Osteoblast (primary cell): ENCODE results near the gene CDH4. TPM values are rescaled to one million over a fixed set of nuclear protein-coding genes. Genes with fewer than 3 reads are reported as not detected.

Experiments used
- DNase-seq: peaks from one replicate; pipeline ENCODE4 v3.0.0; 2011; ENCODE audit warnings: low spot score, mixed read lengths; ENCODE audit not compliant: insufficient read length; ENCODE audit errors: missing footprints
- H2AFZ ChIP-seq: 2 replicates; pipeline ENCODE4 v1.6.0; 2011; ENCODE audit warnings: mild to moderate bottlenecking, low read length
- H3K27ac ChIP-seq: 2 replicates; pipeline ENCODE4 v1.5.1; 2011; ENCODE audit warnings: mild to moderate bottlenecking, low read depth, low read length, moderate library complexity
- H3K27me3 ChIP-seq: 2 replicates; pipeline ENCODE4 v1.6.0; 2012; ENCODE audit warnings: mild to moderate bottlenecking, control low read depth, inconsistent platforms, low read length, moderate library complexity; ENCODE audit not compliant: insufficient read depth
- H3K36me3 ChIP-seq: 2 replicates; pipeline ENCODE4 v1.5.1; 2011; ENCODE audit warnings: mild to moderate bottlenecking, low read length, control low read depth, moderate library complexity; ENCODE audit not compliant: insufficient read depth
- H3K4me1 ChIP-seq: 2 replicates; pipeline ENCODE4 v1.5.1; 2011; ENCODE audit warnings: mild to moderate bottlenecking, low read length, control low read depth, moderate library complexity; ENCODE audit not compliant: insufficient read depth
- H3K4me2 ChIP-seq: 2 replicates; pipeline ENCODE4 v1.6.0; 2011; ENCODE audit warnings: mild to moderate bottlenecking, low read length; ENCODE audit not compliant: insufficient read depth
- H3K4me3 ChIP-seq: fragments of 200-600 bp; sonication (generic); 3 replicates; pipeline ENCODE4 v1.5.1; 2012; ENCODE audit warnings: mild to moderate bottlenecking, low read length, inconsistent platforms; ENCODE audit not compliant: insufficient read depth
- H3K79me2 ChIP-seq: 2 replicates; pipeline ENCODE4 v1.6.0; 2012; ENCODE audit warnings: mild to moderate bottlenecking, low read length, control low read depth, inconsistent platforms; ENCODE audit not compliant: insufficient read depth
- H3K9me3 ChIP-seq: 2 replicates; pipeline ENCODE4 v1.5.1; 2011; ENCODE audit warnings: low read depth, low read length, control low read depth
- H4K20me1 ChIP-seq: 2 replicates; pipeline ENCODE4 v1.6.0; 2012; ENCODE audit warnings: mild to moderate bottlenecking, low read length, control low read depth; ENCODE audit not compliant: insufficient read depth
- CTCF ChIP-seq: IDR thresholded peaks from 2 replicates; pipeline ENCODE4 v1.5.1; 2011; ENCODE audit warnings: mild to moderate bottlenecking, low read depth, low read length, moderate library complexity; ENCODE audit errors: extremely low read depth
- total RNA-seq: library from RNA; depleted of rRNA; stranded (reverse); fragments of >200 nt; gene quantifications from 2 replicates; pipeline ENCODE4 v1.2.3, GENCODE V29; 2012

CDH4 gene
- total RNA-seq, 1 donor, result 1.1 TPM

DNA sequence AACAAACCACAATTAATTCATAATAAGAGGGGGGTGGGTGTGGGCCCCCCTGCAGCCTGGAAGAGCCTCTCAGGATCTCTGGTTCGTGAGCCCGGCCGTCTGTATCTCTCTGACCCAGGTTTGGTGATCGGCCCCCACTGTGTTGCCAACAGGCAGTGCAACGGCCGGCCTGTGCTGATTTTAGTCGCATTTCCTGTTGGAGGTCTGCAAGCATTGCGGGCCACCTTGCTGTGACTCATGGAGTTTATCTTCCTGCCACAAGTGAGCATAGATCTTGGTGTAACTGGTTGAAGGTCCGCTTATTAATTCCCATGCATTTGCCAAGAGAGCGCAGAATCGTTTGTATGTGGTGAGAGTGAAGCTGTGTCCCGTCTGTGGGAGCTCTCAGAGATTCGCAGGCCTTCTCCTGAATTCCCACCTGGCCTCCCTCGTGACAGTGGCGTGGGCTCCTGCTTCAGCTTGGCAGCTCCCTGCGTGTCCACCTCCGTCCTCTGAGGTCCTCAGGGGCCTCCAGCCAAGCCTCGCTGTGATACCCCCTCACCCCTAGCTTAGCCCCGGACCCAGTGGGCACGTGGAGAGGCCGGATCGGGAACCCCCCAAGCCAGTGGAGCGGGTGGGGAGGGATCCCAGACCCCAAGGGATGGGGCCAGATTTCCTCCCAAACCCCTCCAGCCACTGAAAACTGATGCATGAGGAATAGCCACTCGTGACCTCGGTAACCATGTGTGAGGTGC, 269.8 kb downstream of the CDH4 start:
- Histone ChIP-seq H3K4me2 (no peak overlapping the region), H3K79me2 (no peaks in the 10 kb centered on the region), H3K4me1 (peaks cover 7% of the 10 kb centered on the region), H3K27me3 (no peaks in the 10 kb centered on the region), H3K4me3 (no peak overlapping the region), H2AFZ (no peak overlapping the region), H4K20me1 (no peaks in the 10 kb centered on the region), H3K27ac (no peak overlapping the region), H3K9me3 (no peaks in the 10 kb centered on the region), H3K36me3 (no peaks in the 10 kb centered on the region)
- DNase-seq, result no peak
- no peak for TF ChIP-seq CTCF

GRCh38 chr20:61522498-61523090, 270.5 kb downstream of the CDH4 start:
- no peak overlapping the region for H3K4me2 ChIP-seq
- DNase-seq, result no peak
- no peak for TF ChIP-seq CTCF
- peaks cover 7% of the 10 kb centered on the region for H3K4me1 ChIP-seq
- H3K79me2 ChIP-seq, result no peaks in the 10 kb centered on the region
- no peak overlapping the region for H3K4me3 ChIP-seq
- H3K27me3 ChIP-seq, result no peaks in the 10 kb centered on the region
- no peak overlapping the region for H2AFZ ChIP-seq
- no peaks in the 10 kb centered on the region for H3K36me3 ChIP-seq
- H4K20me1 ChIP-seq, result no peaks in the 10 kb centered on the region
- no peak overlapping the region for H3K27ac ChIP-seq
- no peaks in the 10 kb centered on the region for H3K9me3 ChIP-seq

DNA sequence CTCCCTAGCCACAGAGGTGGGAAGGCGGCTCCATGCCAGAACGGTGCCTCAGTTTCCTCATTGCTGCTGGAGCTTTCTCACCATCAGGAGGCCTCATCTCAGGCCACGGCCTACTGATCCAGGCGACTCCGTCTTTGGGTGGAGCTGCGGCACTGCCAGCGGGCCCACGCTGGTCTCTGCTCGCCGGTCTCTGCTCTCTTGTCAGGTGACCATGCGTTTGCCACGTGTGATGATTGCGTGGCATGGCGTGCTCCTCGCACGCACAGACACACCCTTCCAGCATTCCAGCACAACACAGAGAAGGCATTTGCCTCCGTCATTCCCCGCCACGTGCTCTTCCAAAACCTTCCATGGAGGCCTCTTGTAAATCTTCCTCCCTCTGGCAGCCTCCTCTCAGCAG, 271.1 kb downstream of the CDH4 start:
- Histone ChIP-seq H2AFZ (no peak overlapping the region), H3K4me3 (no peak overlapping the region), H3K27ac (no peak overlapping the region), H3K36me3 (no peaks in the 10 kb centered on the region), H3K4me2 (no peak overlapping the region), H3K27me3 (no peaks in the 10 kb centered on the region), H4K20me1 (no peaks in the 10 kb centered on the region), H3K79me2 (no peaks in the 10 kb centered on the region), H3K4me1 (peaks cover 7% of the 10 kb centered on the region), H3K9me3 (no peaks in the 10 kb centered on the region)
- no peak for DNase-seq
- no peak for TF ChIP-seq CTCF

DNA sequence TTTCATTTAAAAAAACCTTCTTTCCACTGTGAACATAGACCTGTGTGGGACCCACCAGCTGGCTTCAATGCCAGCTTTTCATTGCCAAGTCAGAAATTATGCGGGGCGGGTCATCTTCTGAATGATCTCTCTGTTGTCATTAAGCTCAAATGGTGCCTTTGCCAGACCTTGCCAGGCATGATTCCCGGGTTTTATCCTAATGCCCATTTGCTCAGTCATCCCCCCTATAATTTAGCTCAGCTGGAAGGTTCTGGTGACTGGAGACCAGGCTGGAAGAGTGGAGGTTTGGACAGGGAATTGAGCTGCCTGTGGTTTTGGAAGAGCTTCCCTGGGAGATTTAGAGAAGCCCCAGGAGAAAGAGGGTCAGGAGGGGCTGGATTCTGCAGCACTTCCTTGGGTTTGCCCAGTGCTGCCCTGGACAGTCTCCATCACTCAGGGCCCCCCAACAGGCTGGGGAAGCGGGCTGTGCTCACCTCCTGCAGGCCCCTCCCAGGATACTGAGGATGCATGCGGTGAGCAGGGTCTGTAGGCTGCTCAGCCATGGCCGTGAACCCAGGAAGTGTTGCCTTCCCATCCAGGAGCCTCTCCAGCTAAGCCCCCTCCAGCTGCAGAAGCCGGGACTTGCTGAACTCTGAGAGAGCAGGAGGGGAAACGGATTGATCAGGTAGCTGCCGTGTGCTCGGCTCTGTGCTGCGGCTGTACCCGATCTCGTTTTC, 273.0 kb downstream of the CDH4 start:
- DNase-seq, result no peak
- Histone ChIP-seq H2AFZ (no peak overlapping the region), H3K4me1 (peaks cover 7% of the 10 kb centered on the region), H3K4me2 (no peak overlapping the region), H3K27me3 (no peaks in the 10 kb centered on the region), H3K79me2 (no peaks in the 10 kb centered on the region), H3K36me3 (no peaks in the 10 kb centered on the region), H4K20me1 (no peaks in the 10 kb centered on the region), H3K9me3 (no peaks in the 10 kb centered on the region), H3K4me3 (no peak overlapping the region), H3K27ac (no peak overlapping the region)
- TF ChIP-seq CTCF, result no peak
